Naive thymus-derived CD4-positive, alpha-beta T cell (primary cell): Measurements from ENCODE around the gene AFDN. TPM values are rescaled to one million over a fixed set of nuclear protein-coding genes. Genes with fewer than 3 reads are reported as not detected.

ENCODE experiments used
- ATAC-seq: fragments of 150-1000 bp; cut with Tn5 transposase; 2 replicates; pipeline ENCODE4 v1.10.0; 2021; ENCODE audit warnings: mild to moderate bottlenecking, moderate library complexity
- CTCF ChIA-PET: fragments of 350-600 bp; sonication (Branson Sonifier 250); formaldehyde crosslinking; loops from one replicate; lab custom pipeline; 2021; ENCODE audit warnings: antibody characterized with exemption; lab: Charles Lee
- POLR2A ChIA-PET: fragments of 350-600 bp; sonication (Branson Sonifier 250); formaldehyde crosslinking; loops from one replicate; lab custom pipeline; 2021; ENCODE audit warnings: antibody characterized with exemption, inconsistent platforms; lab: Charles Lee
- DNase-seq, 9 donors: peaks; one replicate each; pipeline versions ENCODE4 v3.0.0 to v3.0.0-alpha.2; 2020 to 2022; ENCODE audit warnings: mixed read lengths in 1 of 9
- H3K27ac ChIP-seq: one replicate; pipeline ENCODE4 v1.7.0; 2013; ENCODE audit warnings: mild to moderate bottlenecking, low read depth, low read length, moderate library complexity
- H3K27me3 ChIP-seq, 2 donors: one replicate each; pipeline ENCODE4 v1.7.0; 2013; ENCODE audit warnings: low read length in 2 of 2, mild to moderate bottlenecking in 2 of 2, moderate library complexity in 2 of 2; ENCODE audit not compliant: control insufficient read depth in 2 of 2, insufficient read depth in 2 of 2
- H3K36me3 ChIP-seq, 3 experiments: 1 replicate in 2 of 3; 2 replicates in 1 of 3; pipeline ENCODE4 v1.7.0; 2013; ENCODE audit warnings: low read length in 3 of 3, mild to moderate bottlenecking in 3 of 3, moderate library complexity in 1 of 3; ENCODE audit not compliant: insufficient read depth in 3 of 3, control insufficient read depth in 2 of 3
- H3K4me1 ChIP-seq, 2 donors: one replicate each; pipeline ENCODE4 v1.7.0; 2013; ENCODE audit warnings: low read length in 2 of 2, mild to moderate bottlenecking in 2 of 2, moderate library complexity in 1 of 2; ENCODE audit not compliant: control insufficient read depth in 2 of 2, insufficient read depth in 2 of 2
- H3K4me3 ChIP-seq: 2 replicates; pipeline ENCODE4 v1.7.0; 2013; ENCODE audit warnings: mild to moderate bottlenecking, low read length
- H3K9me3 ChIP-seq, 3 experiments: 1 replicate in 2 of 3; 2 replicates in 1 of 3; pipeline ENCODE4 v1.7.0; 2013; ENCODE audit warnings: low read length in 3 of 3; ENCODE audit not compliant: control insufficient read depth in 2 of 3
- H3K27ac Mint-ChIP-seq, 9 donors: one replicate each; pipeline ENCODE4 v1.8.0; 2020 to 2022; ENCODE audit warnings: mixed read lengths in 9 of 9, mild to moderate bottlenecking in 8 of 9, moderate library complexity in 5 of 9, inconsistent platforms in 2 of 9
- H3K27me3 Mint-ChIP-seq, 5 donors: one replicate each; pipeline ENCODE4 v1.8.0; 2021 to 2022; ENCODE audit warnings: mixed read lengths in 5 of 5, mild to moderate bottlenecking in 1 of 5
- H3K36me3 Mint-ChIP-seq, 5 donors: one replicate each; pipeline ENCODE4 v1.8.0; 2020 to 2022; ENCODE audit warnings: mixed read lengths in 5 of 5, mild to moderate bottlenecking in 3 of 5, inconsistent platforms in 1 of 5
- H3K4me1 Mint-ChIP-seq, 7 donors: one replicate each; pipeline ENCODE4 v1.8.0; 2020 to 2022; ENCODE audit warnings: mixed read lengths in 7 of 7, mild to moderate bottlenecking in 3 of 7, inconsistent platforms in 1 of 7
- H3K4me3 Mint-ChIP-seq, 10 donors: one replicate each; pipeline ENCODE4 v1.8.0; 2020 to 2022; ENCODE audit warnings: mild to moderate bottlenecking in 10 of 10, mixed read lengths in 10 of 10, moderate library complexity in 6 of 10, inconsistent platforms in 2 of 10
- H3K9me3 Mint-ChIP-seq, 11 donors: one replicate each; pipeline ENCODE4 v1.8.0; 2020 to 2022; ENCODE audit warnings: mixed read lengths in 11 of 11, mild to moderate bottlenecking in 4 of 11, inconsistent platforms in 1 of 11, moderate library complexity in 1 of 11
- intact Hi-C, 2 donors: fragments of 100-400 bp; cut with micrococcal nuclease; formaldehyde crosslinking; loops; one replicate each; pipeline ENCODE4 v1.15.1; 2023
- polyA plus RNA-seq, 2 donors: library from polyadenylated mRNA; unstranded; fragments of 300-500 nt; fragmentation: Illumina TruSeq; gene quantifications; one replicate each; pipeline ENCODE4 v1.2.3, GENCODE V29; 2021
- total RNA-seq, 6 experiments: library from RNA in 5 of 6; stranded (reverse) in 5 of 6; gene quantifications; 1 replicate in 5 of 6; 2 replicates in 1 of 6; pipeline ENCODE4 v1.2.3 and lab custom pipeline; 2021 to 2026

Gene AFDN
- total and polyA plus RNA-seq, 7 experiments from 2014 or later = 0.08 to 55.1 (median 3.6) TPM

- Mint-ChIP-seq H3K27me3 (peaks cover 3 to 21% (median 10%) of the 10 kb centered on the region in 5 donors), H3K36me3 (no peaks in the 10 kb centered on the region), H3K4me3 (no peak overlapping the region), H3K9me3 (peaks cover 0 to 1% (median 0%) of the 10 kb centered on the region in 11 donors), H3K27ac (no peak overlapping the region), H3K4me1 (peaks cover 0 to 1% (median 0%) of the 10 kb centered on the region in 7 donors)
- Histone ChIP-seq H3K4me3 (no peak overlapping the region), H3K27ac (no peak overlapping the region), H3K4me1 (no peaks in the 10 kb centered on the region), H3K9me3 (no peaks in the 10 kb centered on the region), H3K27me3 (no peaks in the 10 kb centered on the region), H3K36me3 (no peaks in the 10 kb centered on the region)
- CTCF ChIA-PET = no interaction called here
- POLR2A ChIA-PET = no interaction called here
- no peak for DNase-seq
- intact Hi-C loops = no loop called here
- ATAC-seq = no peak
These were observed 111.5 kb downstream of the AFDN start for GRCh38 chr6:167937948-167938911.

- no peak overlapping the region for H3K4me3 ChIP-seq
- no peaks in the 10 kb centered on the region for H3K9me3 ChIP-seq
- ChIA-PET POLR2A (no interaction called here), CTCF (no interaction called here)
- no peaks in the 10 kb centered on the region for H3K27me3 ChIP-seq
- no peak overlapping the region for H3K4me3 Mint-ChIP-seq
- no peaks in the 10 kb centered on the region for H3K36me3 ChIP-seq
- peaks cover 0 to 1% (median 0%) of the 10 kb centered on the region in 11 donors for H3K9me3 Mint-ChIP-seq
- no peaks in the 10 kb centered on the region for H3K4me1 ChIP-seq
- no peak overlapping the region for H3K27ac ChIP-seq
- ATAC-seq = no peak
- H3K27me3 Mint-ChIP-seq = peaks cover 0 to 18% (median 10%) of the 10 kb centered on the region in 5 donors
- no peaks in the 10 kb centered on the region for H3K4me1 Mint-ChIP-seq
- no peak overlapping the region for H3K27ac Mint-ChIP-seq
- intact Hi-C loops = no loop called here
- DNase-seq = no peak
- peaks cover 0 to 2% (median 0%) of the 10 kb centered on the region in 5 donors for H3K36me3 Mint-ChIP-seq
These were observed 115.1 kb downstream of the AFDN start for GRCh38 chr6:167941822-167942221.

GRCh38 chr6:167944130-167944529 is 117.4 kb downstream of the AFDN start:
- Histone ChIP-seq H3K36me3 (no peaks in the 10 kb centered on the region), H3K27me3 (no peaks in the 10 kb centered on the region), H3K27ac (no peak overlapping the region), H3K9me3 (no peaks in the 10 kb centered on the region), H3K4me1 (no peaks in the 10 kb centered on the region), H3K4me3 (no peak overlapping the region)
- H3K27ac Mint-ChIP-seq = no peak overlapping the region
- no peaks in the 10 kb centered on the region for H3K4me1 Mint-ChIP-seq
- peaks cover 0 to 9% (median 5%) of the 10 kb centered on the region in 5 donors for H3K27me3 Mint-ChIP-seq
- H3K4me3 Mint-ChIP-seq = no peak overlapping the region
- ChIA-PET CTCF (no interaction called here), POLR2A (no interaction called here)
- ATAC-seq (no peak), DNase-seq (no peak)
- H3K36me3 Mint-ChIP-seq = peaks cover 0 to 8% (median 0%) of the 10 kb centered on the region in 5 donors
- intact Hi-C loops = no loop called here
- H3K9me3 Mint-ChIP-seq = peaks cover 0 to 1% (median 0%) of the 10 kb centered on the region in 11 donors

- ATAC-seq (no peak), DNase-seq (no peak)
- intact Hi-C loops = no loop called here
- Histone ChIP-seq H3K36me3 (no peaks in the 10 kb centered on the region), H3K27me3 (no peaks in the 10 kb centered on the region), H3K27ac (no peak overlapping the region), H3K4me3 (no peak overlapping the region), H3K9me3 (no peaks in the 10 kb centered on the region), H3K4me1 (no peaks in the 10 kb centered on the region)
- Mint-ChIP-seq H3K27me3 (no peaks in the 10 kb centered on the region), H3K4me3 (no peak overlapping the region), H3K36me3 (peaks cover 0 to 8% (median 0%) of the 10 kb centered on the region in 5 donors), H3K4me1 (no peaks in the 10 kb centered on the region), H3K27ac (no peak overlapping the region), H3K9me3 (no peaks in the 10 kb centered on the region)
- CTCF ChIA-PET = no interaction called here
- POLR2A ChIA-PET = no interaction called here
These were observed 119.3 kb downstream of the AFDN start for GRCh38 chr6:167946007-167946406.

DNA sequence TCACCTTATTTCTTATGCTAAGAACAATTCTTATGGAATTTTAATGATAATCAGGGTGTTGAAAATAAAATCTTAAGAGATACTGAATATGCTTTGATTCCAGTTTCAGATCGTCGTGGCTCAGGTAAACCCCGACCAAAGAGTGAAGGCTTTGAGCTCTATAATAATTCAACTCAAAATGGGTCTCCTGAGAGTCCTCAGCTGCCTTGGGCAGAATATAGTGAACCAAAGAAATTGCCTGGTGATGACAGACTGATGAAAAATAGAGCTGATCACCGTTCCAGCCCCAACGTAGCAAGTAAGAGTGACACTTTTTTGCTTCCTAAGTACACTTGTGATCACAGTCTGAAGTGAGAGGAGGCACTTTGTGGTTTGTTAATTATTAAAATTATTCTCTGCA is 119.9 kb downstream of the AFDN start:
- Mint-ChIP-seq H3K4me1 (no peaks in the 10 kb centered on the region), H3K4me3 (no peak overlapping the region), H3K27ac (no peak overlapping the region), H3K27me3 (no peaks in the 10 kb centered on the region), H3K9me3 (no peaks in the 10 kb centered on the region), H3K36me3 (peaks cover 0 to 8% (median 0%) of the 10 kb centered on the region in 5 donors)
- ChIA-PET POLR2A (no interaction called here), CTCF (no interaction called here)
- no peaks in the 10 kb centered on the region for H3K27me3 ChIP-seq
- no peaks in the 10 kb centered on the region for H3K36me3 ChIP-seq
- no peak for ATAC-seq
- no peaks in the 10 kb centered on the region for H3K4me1 ChIP-seq
- no peak overlapping the region for H3K27ac ChIP-seq
- DNase-seq = no peak
- H3K4me3 ChIP-seq = no peak overlapping the region
- intact Hi-C loops = no loop called here
- no peaks in the 10 kb centered on the region for H3K9me3 ChIP-seq

- no peaks in the 10 kb centered on the region for H3K27me3 ChIP-seq
- no peaks in the 10 kb centered on the region for H3K36me3 ChIP-seq
- no peak overlapping the region for H3K4me3 ChIP-seq
- H3K4me1 ChIP-seq = no peaks in the 10 kb centered on the region
- Mint-ChIP-seq H3K4me1 (no peaks in the 10 kb centered on the region), H3K9me3 (no peaks in the 10 kb centered on the region), H3K36me3 (peaks cover 0 to 8% (median 0%) of the 10 kb centered on the region in 5 donors), H3K27ac (no peak overlapping the region), H3K4me3 (no peak overlapping the region), H3K27me3 (no peaks in the 10 kb centered on the region)
- ATAC-seq (no peak), DNase-seq (no peak)
- POLR2A ChIA-PET = no interaction called here
- H3K27ac ChIP-seq = no peak overlapping the region
- no peaks in the 10 kb centered on the region for H3K9me3 ChIP-seq
- CTCF ChIA-PET = no interaction called here
- intact Hi-C loops = no loop called here
These were observed 121.0 kb downstream of the AFDN start for GRCh38 chr6:167947716-167948115.

DNA sequence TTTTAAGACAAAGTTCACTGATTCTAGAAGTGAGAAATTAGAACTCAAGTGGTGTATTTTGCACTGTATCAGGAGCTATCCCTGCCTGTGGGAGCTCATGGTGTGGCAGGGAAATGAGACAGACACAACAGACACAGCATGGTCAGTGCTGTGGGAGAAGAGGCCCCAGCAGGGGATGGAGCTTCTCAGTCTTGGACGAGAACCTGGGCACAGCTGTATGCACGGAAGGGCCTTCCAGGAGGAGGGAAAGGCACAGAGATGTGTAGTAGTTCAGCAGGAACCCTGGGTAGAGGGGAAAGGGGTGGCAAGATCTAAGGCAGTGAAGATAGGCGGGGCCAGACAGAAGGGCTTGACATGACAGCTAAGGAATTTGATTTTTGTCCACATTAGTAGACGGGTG is 122.0 kb downstream of the AFDN start:
- no peaks in the 10 kb centered on the region for H3K4me1 Mint-ChIP-seq
- no peaks in the 10 kb centered on the region for H3K9me3 ChIP-seq
- no peaks in the 10 kb centered on the region for H3K9me3 Mint-ChIP-seq
- ATAC-seq = no peak
- CTCF ChIA-PET = no interaction called here
- no peaks in the 10 kb centered on the region for H3K4me1 ChIP-seq
- no peak for DNase-seq
- no peak overlapping the region for H3K27ac Mint-ChIP-seq
- no peak overlapping the region for H3K4me3 Mint-ChIP-seq
- no peaks in the 10 kb centered on the region for H3K27me3 Mint-ChIP-seq
- no peak overlapping the region for H3K27ac ChIP-seq
- intact Hi-C loops = no loop called here
- no peaks in the 10 kb centered on the region for H3K36me3 ChIP-seq
- POLR2A ChIA-PET = no interaction called here
- no peak overlapping the region for H3K4me3 ChIP-seq
- peaks cover 0 to 8% (median 0%) of the 10 kb centered on the region in 5 donors for H3K36me3 Mint-ChIP-seq
- no peaks in the 10 kb centered on the region for H3K27me3 ChIP-seq
